ENCODE data around the gene NOX4. TPM values are rescaled to one million over a fixed set of nuclear protein-coding genes. Genes with fewer than 3 reads are reported as not detected.
"Not testable (repeated sequence)": the region's sequence is repeated elsewhere in the genome, so short reads cannot be mapped to it uniquely, and the experiment has no call there.

NOX4 gene
- polyA plus RNA-seq, 3 donors: not detected

DNA sequence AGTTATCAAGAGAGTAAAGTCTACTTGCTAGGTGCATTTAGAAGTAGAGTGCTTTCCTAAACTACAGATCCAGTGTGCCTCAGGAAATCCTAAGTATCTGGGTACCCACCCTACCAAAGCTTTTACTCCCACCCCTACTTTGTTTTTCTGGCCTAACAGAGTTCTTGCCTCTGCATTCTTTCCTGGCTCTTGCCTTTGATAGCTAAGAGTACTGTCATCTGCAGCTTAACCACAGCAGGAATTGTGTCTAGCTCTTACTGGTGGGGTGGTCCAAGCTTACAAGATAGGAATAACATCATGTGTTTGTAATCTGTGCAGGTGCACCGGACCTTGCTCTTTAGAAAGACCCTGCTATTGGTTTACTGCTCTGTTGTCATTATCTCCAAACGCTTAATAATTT lies 82.7 kb downstream of the NOX4 start:
- H3K36me3 ChIP-seq (replicated peaks in 1 of 2; ENCODE audit: control insufficient read depth in 1 of 2, insufficient read depth in 2 of 2, low read length in 2 of 2); H3K9me3 ChIP-seq (replicated peaks in 1 of 2; ENCODE audit: control insufficient read depth in 1 of 2, insufficient read depth in 1 of 2, low read length in 2 of 2); H3K79me2 ChIP-seq (ENCODE audit: insufficient read depth, low read length); H3K36me3 Mint-ChIP-seq; H3K27ac Mint-ChIP-seq; H3K9me3 Mint-ChIP-seq; H3K4me2 ChIP-seq (replicated peaks; ENCODE audit: extremely low read depth, low read length, poor library complexity, severe bottlenecking); H3K27me3 ChIP-seq (ENCODE audit: control insufficient read depth in 2 of 2, insufficient read depth in 2 of 2, low read length in 2 of 2); H4K20me1 ChIP-seq (ENCODE audit: insufficient read depth, low read length); H3K9ac ChIP-seq (ENCODE audit: insufficient read depth, low read length, poor library complexity, severe bottlenecking); H3K27ac ChIP-seq (ENCODE audit: low read depth in 1 of 2, low read length in 2 of 2); H3K4me3 Mint-ChIP-seq; intact Hi-C loops (cut with micrococcal nuclease); H3K27me3 Mint-ChIP-seq (ENCODE audit: low read depth in 3 of 3); H3K4me3 ChIP-seq (replicated peaks in 1 of 3; ENCODE audit: low read depth in 2 of 3, low read length in 3 of 3); H3K4me1 Mint-ChIP-seq; DNase-seq; H2AFZ ChIP-seq (ENCODE audit: insufficient read depth, low read depth, low read length, poor library complexity, severe bottlenecking); H3K4me1 ChIP-seq (ENCODE audit: control insufficient read depth in 1 of 2, insufficient read depth in 2 of 2, low read length in 2 of 2): not testable (repeated sequence)
- no CpG with 5 or more reads among the region's 2 CpGs for WGBS (ENCODE audit: insufficient coverage)

DNA sequence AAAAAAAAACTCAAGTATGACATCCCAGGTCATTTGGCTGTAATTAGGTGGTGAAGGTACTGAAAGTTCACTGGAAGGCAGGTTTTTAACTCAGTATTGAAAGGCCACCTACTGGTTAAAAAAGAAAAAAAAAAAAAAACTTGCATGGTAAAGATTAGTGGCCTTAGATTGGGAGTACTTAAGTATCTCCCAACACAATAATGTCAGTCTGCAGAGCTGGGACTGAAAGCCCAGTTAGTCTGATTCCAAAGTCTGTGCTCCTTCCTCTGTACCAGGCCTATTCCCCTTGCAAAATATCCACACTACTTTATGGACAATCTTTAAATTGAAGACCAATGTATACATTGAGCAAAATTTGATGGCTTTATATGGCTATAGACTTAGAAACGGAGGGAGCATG lies 85.5 kb downstream of the NOX4 start:
- no peak overlapping the region for H3K4me2 ChIP-seq (replicated peaks; ENCODE audit: extremely low read depth, low read length, poor library complexity, severe bottlenecking)
- no peaks in the 10 kb centered on the region for H3K4me1 ChIP-seq (ENCODE audit: control insufficient read depth in 1 of 2, insufficient read depth in 2 of 2, low read length in 2 of 2)
- H2AFZ ChIP-seq (ENCODE audit: insufficient read depth, low read depth, low read length, poor library complexity, severe bottlenecking): no peak overlapping the region
- no peak overlapping the region for H3K4me3 ChIP-seq (replicated peaks in 1 of 3; ENCODE audit: low read depth in 2 of 3, low read length in 3 of 3)
- intact Hi-C loops (cut with micrococcal nuclease): no loop called here
- Mint-ChIP-seq H3K36me3 (no peaks in the 10 kb centered on the region), H3K4me3 (no peak overlapping the region), H3K27ac (no peak overlapping the region), H3K9me3 (peaks cover 0 to 2% (median 0%) of the 10 kb centered on the region in 7 donors), H3K27me3 (ENCODE audit: low read depth in 3 of 3) (no peaks in the 10 kb centered on the region), H3K4me1 (no peaks in the 10 kb centered on the region)
- H4K20me1 ChIP-seq (ENCODE audit: insufficient read depth, low read length): no peaks in the 10 kb centered on the region
- H3K36me3 ChIP-seq (replicated peaks in 1 of 2; ENCODE audit: control insufficient read depth in 1 of 2, insufficient read depth in 2 of 2, low read length in 2 of 2): no peaks in the 10 kb centered on the region
- H3K27me3 ChIP-seq (ENCODE audit: control insufficient read depth in 2 of 2, insufficient read depth in 2 of 2, low read length in 2 of 2): no peaks in the 10 kb centered on the region
- DNase-seq: no peak
- no peak overlapping the region for H3K27ac ChIP-seq (ENCODE audit: low read depth in 1 of 2, low read length in 2 of 2)
- H3K9ac ChIP-seq (ENCODE audit: insufficient read depth, low read length, poor library complexity, severe bottlenecking): no peak overlapping the region
- WGBS (ENCODE audit: insufficient coverage): no CpG with 5 or more reads among the region's 1 CpG
- H3K9me3 ChIP-seq (replicated peaks in 1 of 2; ENCODE audit: control insufficient read depth in 1 of 2, insufficient read depth in 1 of 2, low read length in 2 of 2): no peaks in the 10 kb centered on the region
- H3K79me2 ChIP-seq (ENCODE audit: insufficient read depth, low read length): no peaks in the 10 kb centered on the region
- TF ChIP-seq, protein P1, sequence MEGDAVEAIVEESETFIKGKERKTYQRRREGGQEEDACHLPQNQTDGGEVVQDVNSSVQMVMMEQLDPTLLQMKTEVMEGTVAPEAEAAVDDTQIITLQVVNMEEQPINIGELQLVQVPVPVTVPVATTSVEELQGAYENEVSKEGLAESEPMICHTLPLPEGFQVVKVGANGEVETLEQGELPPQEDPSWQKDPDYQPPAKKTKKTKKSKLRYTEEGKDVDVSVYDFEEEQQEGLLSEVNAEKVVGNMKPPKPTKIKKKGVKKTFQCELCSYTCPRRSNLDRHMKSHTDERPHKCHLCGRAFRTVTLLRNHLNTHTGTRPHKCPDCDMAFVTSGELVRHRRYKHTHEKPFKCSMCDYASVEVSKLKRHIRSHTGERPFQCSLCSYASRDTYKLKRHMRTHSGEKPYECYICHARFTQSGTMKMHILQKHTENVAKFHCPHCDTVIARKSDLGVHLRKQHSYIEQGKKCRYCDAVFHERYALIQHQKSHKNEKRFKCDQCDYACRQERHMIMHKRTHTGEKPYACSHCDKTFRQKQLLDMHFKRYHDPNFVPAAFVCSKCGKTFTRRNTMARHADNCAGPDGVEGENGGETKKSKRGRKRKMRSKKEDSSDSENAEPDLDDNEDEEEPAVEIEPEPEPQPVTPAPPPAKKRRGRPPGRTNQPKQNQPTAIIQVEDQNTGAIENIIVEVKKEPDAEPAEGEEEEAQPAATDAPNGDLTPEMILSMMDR (IDR thresholded peaks at IDR 0.05): no peak

DNA sequence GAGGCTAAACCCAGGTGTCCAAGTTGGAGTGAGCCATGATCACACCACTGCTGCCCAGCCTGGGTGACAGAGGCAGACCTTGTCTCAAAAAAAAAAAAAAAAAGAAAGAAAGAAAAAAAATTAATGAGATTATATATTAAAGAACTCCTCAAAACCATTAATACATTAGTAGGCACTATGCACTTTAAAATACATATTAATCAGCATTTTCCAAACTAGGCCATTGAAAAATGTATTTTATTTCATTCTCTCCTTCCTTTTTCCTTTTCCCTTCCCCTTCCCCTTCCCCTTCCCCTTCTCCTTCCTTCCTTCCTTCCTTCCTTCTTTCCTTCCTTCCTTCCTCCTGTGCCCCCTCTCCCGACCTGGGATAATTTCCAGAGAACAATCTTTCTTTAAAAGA lies 99.5 kb downstream of the NOX4 start:
- H3K9me3 ChIP-seq (replicated peaks in 1 of 2; ENCODE audit: control insufficient read depth in 1 of 2, insufficient read depth in 1 of 2, low read length in 2 of 2); H3K27me3 Mint-ChIP-seq (ENCODE audit: low read depth in 3 of 3); H4K20me1 ChIP-seq (ENCODE audit: insufficient read depth, low read length); H3K9ac ChIP-seq (ENCODE audit: insufficient read depth, low read length, poor library complexity, severe bottlenecking); H3K36me3 ChIP-seq (replicated peaks in 1 of 2; ENCODE audit: control insufficient read depth in 1 of 2, insufficient read depth in 2 of 2, low read length in 2 of 2); intact Hi-C loops (cut with micrococcal nuclease); H3K27ac Mint-ChIP-seq; DNase-seq; H3K36me3 Mint-ChIP-seq; H3K4me3 Mint-ChIP-seq; H3K4me1 ChIP-seq (ENCODE audit: control insufficient read depth in 1 of 2, insufficient read depth in 2 of 2, low read length in 2 of 2); H3K27me3 ChIP-seq (ENCODE audit: control insufficient read depth in 2 of 2, insufficient read depth in 2 of 2, low read length in 2 of 2); H3K4me1 Mint-ChIP-seq; H3K4me3 ChIP-seq (replicated peaks in 1 of 3; ENCODE audit: low read depth in 2 of 3, low read length in 3 of 3); H3K9me3 Mint-ChIP-seq; H3K79me2 ChIP-seq (ENCODE audit: insufficient read depth, low read length); H3K27ac ChIP-seq (ENCODE audit: low read depth in 1 of 2, low read length in 2 of 2); H3K4me2 ChIP-seq (replicated peaks; ENCODE audit: extremely low read depth, low read length, poor library complexity, severe bottlenecking); H2AFZ ChIP-seq (ENCODE audit: insufficient read depth, low read depth, low read length, poor library complexity, severe bottlenecking): not testable (repeated sequence)
- WGBS (ENCODE audit: insufficient coverage): no CpG with 5 or more reads among the region's 1 CpG

DNA sequence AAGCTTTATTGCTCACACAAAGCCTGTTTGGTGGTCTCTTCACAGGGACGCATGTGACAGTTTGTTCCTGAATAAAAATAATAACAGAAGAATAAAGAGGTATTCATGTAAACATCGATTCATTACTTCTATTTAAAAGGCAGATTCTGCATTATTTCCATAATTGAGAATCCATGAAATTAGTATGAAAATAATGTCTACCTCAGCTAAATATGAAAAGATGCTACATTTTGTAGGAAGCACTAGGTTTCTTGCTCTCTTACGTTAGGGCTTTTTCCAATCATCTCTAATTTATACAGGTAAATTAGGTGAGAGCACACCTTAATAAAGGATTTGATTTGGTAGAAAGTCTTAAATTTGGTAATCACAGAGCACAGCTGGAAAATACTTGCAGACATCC lies 103.7 kb downstream of the NOX4 start:
- peaks cover 0 to 12% of the 10 kb centered on the region in 2 donors for H3K9me3 ChIP-seq (replicated peaks in 1 of 2; ENCODE audit: control insufficient read depth in 1 of 2, insufficient read depth in 1 of 2, low read length in 2 of 2)
- H3K4me1 Mint-ChIP-seq; H3K27ac Mint-ChIP-seq; H3K4me3 ChIP-seq (replicated peaks in 1 of 3; ENCODE audit: low read depth in 2 of 3, low read length in 3 of 3); DNase-seq; H3K4me1 ChIP-seq (ENCODE audit: control insufficient read depth in 1 of 2, insufficient read depth in 2 of 2, low read length in 2 of 2); H3K36me3 ChIP-seq (replicated peaks in 1 of 2; ENCODE audit: control insufficient read depth in 1 of 2, insufficient read depth in 2 of 2, low read length in 2 of 2); H3K27me3 ChIP-seq (ENCODE audit: control insufficient read depth in 2 of 2, insufficient read depth in 2 of 2, low read length in 2 of 2); H2AFZ ChIP-seq (ENCODE audit: insufficient read depth, low read depth, low read length, poor library complexity, severe bottlenecking); intact Hi-C loops (cut with micrococcal nuclease); H3K9me3 Mint-ChIP-seq; H3K4me2 ChIP-seq (replicated peaks; ENCODE audit: extremely low read depth, low read length, poor library complexity, severe bottlenecking); H3K9ac ChIP-seq (ENCODE audit: insufficient read depth, low read length, poor library complexity, severe bottlenecking); H3K4me3 Mint-ChIP-seq; H4K20me1 ChIP-seq (ENCODE audit: insufficient read depth, low read length); H3K27ac ChIP-seq (ENCODE audit: low read depth in 1 of 2, low read length in 2 of 2); H3K27me3 Mint-ChIP-seq (ENCODE audit: low read depth in 3 of 3); H3K79me2 ChIP-seq (ENCODE audit: insufficient read depth, low read length); H3K36me3 Mint-ChIP-seq: not testable (repeated sequence)
- WGBS (ENCODE audit: insufficient coverage): no CpG with 5 or more reads among the region's 3 CpGs

All from CD14-positive monocyte (primary cell).